ENCODE measurements around the gene CBX4. TPM values are rescaled to one million over a fixed set of nuclear protein-coding genes. Genes with fewer than 3 reads are reported as not detected.
A peak's percentile ranks its signal among the peaks of the same experiment; 100 is the strongest.

Gene CBX4
- total and polyA plus RNA-seq, 2 of the 13 experiments (the other 11 are each of a cell fraction or from before 2014, with no cell fraction given), result 25.8 to 50.8 TPM

DNA sequence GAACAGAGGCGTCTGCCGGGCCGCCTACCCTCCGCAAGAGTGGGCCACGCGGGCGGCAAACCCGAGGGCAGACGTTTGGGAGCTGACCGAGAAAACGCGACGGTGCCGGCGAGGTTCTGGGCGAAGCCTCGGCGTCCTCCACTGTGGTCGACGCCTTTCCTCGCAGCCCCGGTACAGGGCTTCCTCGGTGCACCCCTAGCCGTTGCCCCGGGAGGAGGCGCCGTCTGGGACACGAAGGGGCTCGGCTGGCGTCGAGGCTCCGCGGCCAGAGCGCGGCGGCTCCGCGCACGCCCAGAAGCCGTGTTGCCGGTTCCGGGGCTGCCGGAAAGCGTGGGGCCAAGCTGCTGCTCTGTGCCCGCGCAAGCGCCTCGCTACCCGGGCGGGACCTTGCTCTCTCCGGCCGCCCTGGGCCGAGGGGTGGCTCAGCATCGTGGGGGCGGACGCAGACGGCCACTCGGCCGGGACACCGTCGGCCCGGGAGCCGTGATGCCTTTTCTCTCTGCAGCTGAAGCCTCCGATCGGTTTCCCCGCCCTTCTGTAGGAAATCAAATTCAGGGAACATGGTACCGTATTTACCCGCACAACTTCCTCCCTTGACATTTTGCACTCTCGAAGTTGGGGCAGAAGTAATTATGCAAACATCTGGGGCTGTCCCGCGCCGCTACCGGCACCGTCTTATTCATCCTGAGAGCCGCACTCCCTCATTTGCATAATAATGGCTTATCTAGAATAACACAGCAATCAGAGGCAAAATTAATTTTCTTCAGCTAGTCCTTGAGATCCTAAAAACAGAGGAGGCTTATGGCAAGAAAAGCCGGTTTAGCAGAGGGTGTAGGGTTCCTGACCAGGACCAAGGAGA, 35.0 kb downstream of the CBX4 start (continued):
- no peak for TF ChIP-seq HNF4G (IDR thresholded peaks at IDR 0.05; ENCODE audit: borderline replicate concordance, low read depth, low read length)
- peak; percentile 76; the same call in 1 of the 2 replicates for TF ChIP-seq HNF4G (CRISPR knock-in tag; IDR thresholded peaks at IDR 0.05; ENCODE audit: borderline replicate concordance, low read depth)
- TF ChIP-seq ZNF776 (CRISPR knock-in tag; IDR thresholded peaks at IDR 0.05), result peak; percentile 99
- peak; percentile 80; the same call in 1 of the 2 replicates for TF ChIP-seq EEA1 (CRISPR knock-in tag; IDR thresholded peaks at IDR 0.05; ENCODE audit: borderline replicate concordance)
- peak; percentile 65 for TF ChIP-seq NR2C2 (CRISPR knock-in tag; IDR thresholded peaks at IDR 0.05; ENCODE audit: borderline replicate concordance)
- peak; percentile 50; the same call in 1 of the 2 replicates for TF ChIP-seq SP2 (CRISPR knock-in tag; IDR thresholded peaks at IDR 0.05)
- no peak for TF ChIP-seq RARA (CRISPR knock-in tag; IDR thresholded peaks at IDR 0.05)
- TF ChIP-seq ZEB1 (IDR thresholded peaks at IDR 0.05; ENCODE audit: insufficient replicate concordance, low read depth), result no peak
- peak; percentile 25; the same call in 1 of the 2 replicates for TF ChIP-seq ZC3H13 (CRISPR knock-in tag; IDR thresholded peaks at IDR 0.05)
- TF ChIP-seq, protein P1, sequence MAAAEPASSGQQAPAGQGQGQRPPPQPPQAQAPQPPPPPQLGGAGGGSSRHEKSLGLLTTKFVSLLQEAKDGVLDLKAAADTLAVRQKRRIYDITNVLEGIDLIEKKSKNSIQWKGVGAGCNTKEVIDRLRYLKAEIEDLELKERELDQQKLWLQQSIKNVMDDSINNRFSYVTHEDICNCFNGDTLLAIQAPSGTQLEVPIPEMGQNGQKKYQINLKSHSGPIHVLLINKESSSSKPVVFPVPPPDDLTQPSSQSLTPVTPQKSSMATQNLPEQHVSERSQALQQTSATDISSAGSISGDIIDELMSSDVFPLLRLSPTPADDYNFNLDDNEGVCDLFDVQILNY (CRISPR knock-in tag; conservative IDR thresholded peaks at IDR 0.05), result 0 out of 2 replicates have a peak, but pooled peaks have one; percentile 45
- TF ChIP-seq PAXIP1 (CRISPR knock-in tag; conservative IDR thresholded peaks at IDR 0.05), result peak; percentile 52; the same call in 1 of the 2 replicates
- TF ChIP-seq MYNN (CRISPR knock-in tag; IDR thresholded peaks at IDR 0.05; ENCODE audit: low read depth), result no peak
- TF ChIP-seq ZNF614 (CRISPR knock-in tag; IDR thresholded peaks at IDR 0.05; ENCODE audit: borderline replicate concordance), result peak; percentile 23; the same call in 1 of the 2 replicates
- TF ChIP-seq MEF2D (CRISPR knock-in tag; IDR thresholded peaks at IDR 0.05), result no peak
- no peak for TF ChIP-seq BRCA1 (CRISPR knock-in tag; IDR thresholded peaks at IDR 0.05)
- no peak for TF ChIP-seq FOXA1 (IDR thresholded peaks at IDR 0.05)
- TF ChIP-seq FOXA1 (CRISPR knock-in tag; IDR thresholded peaks at IDR 0.05), result peak; percentile 31; the same call in 1 of the 2 replicates
- TF ChIP-seq NONO (IDR thresholded peaks at IDR 0.05), result no peak
- TF ChIP-seq NONO (CRISPR knock-in tag; conservative IDR thresholded peaks at IDR 0.05), result 0 out of 2 replicates have a peak, but pooled peaks have one; percentile 23
- 0 out of 2 replicates have a peak, but pooled peaks have one; percentile 17 for TF ChIP-seq PPARG (CRISPR knock-in tag; conservative IDR thresholded peaks at IDR 0.05)
- peak; percentile 94 for TF ChIP-seq ZNF451 (CRISPR knock-in tag; IDR thresholded peaks at IDR 0.05)
- peak; percentile 97; the same call in 1 of the 2 replicates for TF ChIP-seq CAMTA2 (CRISPR knock-in tag; IDR thresholded peaks at IDR 0.05; ENCODE audit: borderline replicate concordance)
- peak; percentile 23; the same call in 1 of the 2 replicates for TF ChIP-seq NCOA2 (CRISPR knock-in tag; IDR thresholded peaks at IDR 0.05)
